HG03103 (cell line): ENCODE data around the gene POFUT2.

Experiments used
- ATAC-seq: cut with Tn5 transposase; IDR thresholded peaks from one replicate; pipeline ENCODE4 v1.9.1; 2021; ENCODE audit warnings: low read depth; ENCODE audit not compliant: unreplicated experiment

Gene POFUT2, protein sequence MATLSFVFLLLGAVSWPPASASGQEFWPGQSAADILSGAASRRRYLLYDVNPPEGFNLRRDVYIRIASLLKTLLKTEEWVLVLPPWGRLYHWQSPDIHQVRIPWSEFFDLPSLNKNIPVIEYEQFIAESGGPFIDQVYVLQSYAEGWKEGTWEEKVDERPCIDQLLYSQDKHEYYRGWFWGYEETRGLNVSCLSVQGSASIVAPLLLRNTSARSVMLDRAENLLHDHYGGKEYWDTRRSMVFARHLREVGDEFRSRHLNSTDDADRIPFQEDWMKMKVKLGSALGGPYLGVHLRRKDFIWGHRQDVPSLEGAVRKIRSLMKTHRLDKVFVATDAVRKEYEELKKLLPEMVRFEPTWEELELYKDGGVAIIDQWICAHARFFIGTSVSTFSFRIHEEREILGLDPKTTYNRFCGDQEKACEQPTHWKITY

DNA sequence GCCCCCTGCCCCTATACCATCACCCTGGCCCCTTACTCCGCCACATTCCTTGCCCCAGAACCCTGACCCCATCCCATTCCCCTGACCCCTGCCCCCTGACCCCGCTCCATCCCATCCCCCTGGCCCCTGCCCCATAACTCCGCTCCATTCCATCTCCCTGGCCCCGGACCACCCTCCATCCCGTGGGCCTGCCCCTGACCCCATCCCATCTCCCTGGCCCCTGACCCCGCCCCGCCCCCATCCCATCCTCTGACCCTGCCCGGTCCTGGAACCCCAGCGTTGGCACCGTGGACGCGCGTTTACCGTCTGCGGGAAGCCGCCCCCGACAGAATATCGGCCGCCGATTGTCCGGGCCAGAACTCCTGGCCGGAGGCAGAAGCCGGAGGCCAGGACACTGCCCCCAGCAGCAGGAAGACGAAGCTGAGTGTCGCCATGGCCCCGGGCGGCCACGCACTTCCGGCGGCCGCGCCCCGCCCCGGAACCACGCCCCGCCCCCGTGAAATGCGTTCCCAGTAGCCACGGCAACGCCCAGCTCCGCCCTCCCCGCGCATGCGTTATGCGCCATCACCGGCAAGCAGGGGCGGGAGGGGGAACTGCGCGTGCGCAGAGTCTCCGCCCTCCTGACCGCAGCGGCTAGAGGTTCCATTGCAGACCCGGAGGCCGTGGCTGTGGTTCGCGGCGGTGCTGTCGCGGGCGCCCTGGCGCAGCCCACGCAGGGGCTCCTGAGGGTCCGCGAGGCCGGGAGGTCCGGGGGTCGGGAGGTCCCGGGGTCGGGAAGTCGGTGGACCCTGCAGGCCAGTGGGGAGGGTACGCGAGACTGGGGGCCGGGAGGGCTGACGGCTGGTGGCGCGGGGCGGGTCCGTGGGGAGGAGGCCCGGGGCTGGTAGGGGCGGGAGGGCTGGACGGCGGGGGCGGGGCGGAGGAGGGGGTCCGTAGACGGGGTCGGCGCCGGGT lies at the start of gene POFUT2:
TSS of gene POFUT2 (minus strand) at position 458 of the 954 bp plus-strand sequence. CDS start at position 434, 24 bp downstream.
- ATAC-seq, result peak; percentile 80

DNA sequence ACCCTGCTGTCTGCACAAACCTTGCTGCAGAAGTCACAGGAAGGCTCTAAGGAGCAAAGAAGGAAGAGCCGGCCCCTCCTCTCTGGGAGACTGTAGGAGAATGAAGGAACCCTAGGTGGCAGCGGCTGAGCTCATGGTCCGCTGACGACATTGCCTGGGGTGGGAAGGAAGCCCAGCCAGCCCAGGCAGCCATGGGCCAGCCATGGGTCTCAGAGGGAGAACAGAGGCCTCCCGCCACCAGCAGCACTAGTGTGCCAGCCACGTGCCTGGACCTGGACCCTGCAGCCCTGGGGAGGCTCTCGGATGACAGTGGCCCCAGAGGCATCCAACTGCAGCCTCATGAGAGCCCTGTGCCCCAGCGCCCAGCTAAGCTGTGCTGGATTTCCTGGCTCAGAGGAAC lies 49.2 kb upstream of the POFUT2 start:
- ATAC-seq, result no peak

DNA sequence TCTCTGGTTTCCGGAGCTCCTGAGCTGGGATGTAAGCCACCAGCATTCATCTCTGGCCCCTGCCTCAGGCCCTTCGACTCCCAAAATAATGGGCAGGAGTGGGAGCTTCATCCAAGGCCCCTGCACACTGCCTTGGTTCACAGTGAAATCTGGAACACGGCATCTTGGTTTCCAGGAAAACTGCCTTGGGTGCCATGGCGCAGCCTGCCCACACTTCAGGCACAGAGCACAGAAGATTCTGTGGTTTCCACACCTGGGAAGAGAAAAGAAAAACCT lies 48.8 kb upstream of the POFUT2 start:
- no peak for ATAC-seq

DNA sequence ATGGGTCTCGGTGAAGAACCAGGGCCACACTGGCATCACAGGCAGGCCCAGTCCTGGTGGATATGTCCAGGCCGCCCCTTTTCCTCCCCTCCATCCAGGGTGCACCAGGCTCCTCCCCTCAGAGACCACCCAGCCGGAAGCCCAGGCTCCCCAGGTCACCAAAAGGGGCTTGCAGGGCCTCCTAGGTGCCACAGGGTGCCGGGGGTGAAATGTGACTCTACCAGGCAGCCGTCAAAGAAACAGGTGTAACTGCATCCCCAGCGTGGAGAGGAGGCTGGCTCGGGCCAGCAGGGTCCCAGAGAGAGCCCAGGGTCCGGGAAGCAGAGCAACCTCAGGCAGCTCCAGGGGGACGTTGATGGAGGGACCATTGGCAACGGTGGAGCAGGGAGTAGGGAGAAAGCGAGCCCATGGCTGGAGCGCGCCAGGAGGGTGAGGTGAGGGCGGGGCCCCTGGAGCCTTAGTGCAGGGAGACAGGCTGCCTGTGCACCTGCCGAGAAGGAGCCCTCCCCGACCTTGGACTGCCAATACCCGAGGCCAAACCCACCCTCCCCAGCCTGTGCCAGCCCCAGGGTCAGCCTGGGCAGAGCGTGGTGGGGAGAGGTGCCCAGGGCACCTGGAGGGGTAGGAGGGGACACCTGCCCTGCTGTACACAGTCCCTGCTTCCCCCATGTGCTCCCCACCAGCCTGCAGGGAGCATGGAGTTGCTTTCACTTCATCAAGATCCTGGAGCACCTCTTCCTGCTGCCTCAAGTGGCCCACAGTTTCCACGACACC lies 48.3 kb upstream of the POFUT2 start:
- no peak for ATAC-seq

DNA sequence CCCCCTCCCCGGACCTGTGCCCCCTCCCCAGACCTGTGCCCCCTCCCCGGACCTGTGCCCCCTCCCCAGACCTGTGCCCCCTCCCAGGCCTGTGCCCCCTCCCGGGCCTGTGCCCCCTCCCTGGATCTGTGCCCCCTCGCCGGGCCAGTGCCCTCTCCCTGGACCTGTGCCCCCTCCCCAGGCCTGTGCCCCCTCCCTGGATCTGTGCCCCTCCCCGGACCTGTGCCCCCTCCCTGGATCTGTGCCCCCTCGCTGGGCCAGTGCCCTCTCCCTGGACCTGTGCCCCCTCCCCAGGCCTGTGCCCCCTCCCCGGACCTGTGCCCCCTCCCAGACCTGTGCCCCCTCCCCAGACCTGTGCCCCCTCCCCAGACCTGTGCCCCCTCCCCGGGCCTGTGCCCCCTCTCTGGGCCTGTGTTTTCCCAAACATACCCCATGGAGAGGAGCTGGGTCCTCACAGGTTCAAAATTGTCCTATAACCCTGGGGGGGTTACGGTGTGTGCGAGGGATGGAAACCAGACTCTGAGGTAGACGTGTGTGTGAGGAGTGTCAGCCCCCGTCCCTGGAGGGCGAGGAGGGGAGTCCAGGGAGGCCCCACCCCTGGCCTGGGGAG lies 47.6 kb upstream of the POFUT2 start:
- ATAC-seq, result no peak

DNA sequence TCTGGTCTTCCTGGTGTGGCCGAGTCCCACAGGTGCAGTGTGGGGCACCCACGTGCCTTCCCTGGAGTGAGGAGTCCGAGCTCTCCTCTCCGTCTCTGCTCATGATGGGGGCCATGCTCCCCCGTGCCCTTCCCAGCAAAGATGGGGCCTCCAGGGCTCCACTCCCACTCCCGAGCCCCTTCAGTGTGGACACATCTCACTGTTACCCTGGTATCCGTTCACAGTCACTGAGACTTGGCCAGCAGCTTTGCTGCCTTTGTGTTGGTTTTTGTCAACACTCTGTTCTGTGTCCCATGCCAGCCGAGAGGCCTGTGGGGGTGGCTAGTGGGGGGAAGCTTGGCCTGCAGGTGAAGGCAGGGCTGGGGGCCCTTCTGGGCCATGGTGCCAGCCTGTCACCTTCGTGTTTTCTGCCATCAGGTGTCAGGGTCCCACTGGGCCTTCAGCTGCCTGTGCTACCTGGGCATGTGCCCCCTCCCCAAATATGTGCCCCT lies 46.9 kb upstream of the POFUT2 start:
- no peak for ATAC-seq

DNA sequence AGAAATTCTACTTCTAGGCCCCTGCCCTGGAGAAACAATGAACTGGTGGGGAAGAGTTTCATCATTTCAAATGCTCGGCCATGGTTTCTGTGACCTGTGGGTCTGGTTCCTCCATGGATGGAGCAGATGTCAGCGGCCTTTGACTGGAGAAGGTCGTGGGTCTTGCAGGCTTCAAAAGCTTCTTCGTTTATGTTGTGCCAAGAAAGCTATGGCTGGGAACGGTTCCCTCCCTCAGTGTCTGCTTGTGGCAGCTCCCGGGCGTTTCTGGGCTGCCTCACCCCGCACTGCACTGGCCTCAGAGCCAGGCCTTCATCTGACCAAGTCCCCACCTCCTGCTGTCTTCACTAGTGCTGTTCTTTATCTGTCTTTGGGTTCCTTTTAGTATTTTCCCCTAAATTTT lies 46.4 kb upstream of the POFUT2 start:
- ATAC-seq, result no peak

DNA sequence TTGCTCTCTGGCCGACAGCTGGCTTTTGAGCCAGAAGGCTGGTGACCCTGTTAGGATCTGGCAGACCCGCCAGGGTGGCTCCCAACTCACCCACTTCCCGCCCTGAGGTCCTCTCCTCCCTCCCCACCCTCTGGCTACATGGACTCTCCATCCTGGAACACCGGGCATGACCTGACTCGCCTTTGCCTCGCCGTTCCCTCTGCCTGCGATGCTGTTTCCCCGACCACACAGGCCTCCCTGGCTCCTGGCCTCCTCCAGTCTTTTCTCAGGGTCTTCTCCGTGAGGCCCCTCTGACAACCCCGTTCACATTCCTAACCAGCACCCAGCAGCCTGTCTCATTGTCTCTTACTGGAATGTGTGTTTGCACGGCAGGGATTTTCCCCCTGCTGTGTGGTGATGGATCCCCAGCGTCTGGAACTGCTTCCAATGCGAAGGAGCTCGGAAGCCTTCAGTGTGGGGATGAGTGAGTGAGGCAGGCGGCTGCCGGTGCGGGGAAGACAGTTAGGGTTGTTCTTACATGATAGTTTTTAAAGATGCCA lies 46.0 kb upstream of the POFUT2 start:
- no peak for ATAC-seq

DNA sequence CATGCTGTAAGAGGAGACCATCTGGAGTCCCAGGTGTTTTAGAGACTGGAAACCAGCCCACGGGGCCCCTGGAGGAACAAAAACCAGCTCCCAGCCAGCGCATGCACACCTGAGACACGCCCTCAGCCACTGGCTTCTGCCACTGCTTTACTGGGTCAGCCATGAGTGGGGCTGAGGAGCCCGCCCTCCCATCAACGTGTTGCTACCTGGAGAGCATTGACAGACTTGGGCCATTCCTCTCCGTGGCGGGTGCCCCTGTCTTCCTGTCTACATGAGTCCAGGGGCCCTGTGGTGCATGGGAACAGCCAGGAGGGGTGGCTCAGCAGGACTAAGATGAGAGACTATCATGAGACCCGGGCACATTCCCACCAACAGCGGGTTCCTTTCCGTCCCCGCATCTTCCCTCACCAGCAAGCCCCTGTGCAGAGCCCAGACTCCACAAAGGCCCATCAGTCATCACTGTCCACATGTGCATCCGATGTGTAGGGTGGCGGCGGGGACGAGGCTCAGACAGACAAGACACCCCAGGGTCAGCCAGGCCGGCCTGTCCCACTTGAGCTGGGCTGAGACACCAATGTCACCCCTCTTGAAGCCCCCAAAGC lies 45.4 kb upstream of the POFUT2 start:
- ATAC-seq, result no peak

DNA sequence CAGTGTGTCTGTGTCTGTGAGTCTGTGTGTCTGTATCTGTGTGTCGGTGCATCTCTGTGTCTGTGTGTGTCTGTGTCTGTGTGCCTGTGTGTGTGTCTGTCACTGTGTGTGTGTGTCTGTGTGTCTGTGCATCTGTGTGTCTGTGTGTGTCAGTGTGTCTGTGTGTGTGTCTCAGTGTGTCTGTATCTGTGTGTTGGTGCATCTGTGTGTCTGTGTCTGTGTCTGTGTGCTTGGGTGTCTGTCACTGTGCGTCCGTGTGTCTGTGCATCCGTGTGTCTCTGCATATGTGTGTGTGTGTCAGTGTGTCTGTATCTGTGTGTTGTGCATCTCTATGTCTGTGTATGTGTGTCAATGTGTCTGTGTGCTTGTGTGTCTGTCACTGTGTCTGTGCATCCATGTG lies 44.7 kb upstream of the POFUT2 start:
- no peak for ATAC-seq

DNA sequence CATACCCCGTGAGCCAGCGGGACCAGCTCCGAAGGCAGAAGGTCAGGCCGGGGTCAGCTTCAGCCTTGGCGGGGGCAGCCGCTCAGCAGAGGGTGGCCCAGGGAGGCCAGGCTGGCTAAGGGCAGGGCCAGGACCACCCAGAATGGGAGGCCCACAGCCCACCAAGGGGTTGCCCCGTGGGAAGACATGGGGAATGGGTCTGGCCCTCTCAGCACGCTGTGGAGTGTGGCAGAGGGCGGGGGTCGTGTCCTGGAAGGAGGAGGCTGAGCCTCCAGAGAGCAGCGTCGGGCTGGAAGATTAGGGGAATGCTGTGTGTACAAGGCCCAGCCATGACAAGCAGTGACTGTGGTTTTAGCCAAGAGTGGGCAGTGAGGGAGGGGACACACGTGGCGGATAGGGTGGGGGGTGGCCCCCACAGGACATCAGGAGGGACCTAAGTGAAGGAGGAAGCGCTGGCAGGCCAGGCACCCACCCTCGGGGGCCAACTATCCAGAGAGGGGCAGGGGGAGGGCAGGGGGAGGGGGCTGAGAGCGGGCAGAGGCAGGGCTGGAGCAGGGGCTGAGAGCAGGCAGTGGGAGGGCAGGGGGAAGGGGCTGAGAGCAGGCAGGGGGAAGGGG lies 43.9 kb upstream of the POFUT2 start:
- ATAC-seq, result no peak

DNA sequence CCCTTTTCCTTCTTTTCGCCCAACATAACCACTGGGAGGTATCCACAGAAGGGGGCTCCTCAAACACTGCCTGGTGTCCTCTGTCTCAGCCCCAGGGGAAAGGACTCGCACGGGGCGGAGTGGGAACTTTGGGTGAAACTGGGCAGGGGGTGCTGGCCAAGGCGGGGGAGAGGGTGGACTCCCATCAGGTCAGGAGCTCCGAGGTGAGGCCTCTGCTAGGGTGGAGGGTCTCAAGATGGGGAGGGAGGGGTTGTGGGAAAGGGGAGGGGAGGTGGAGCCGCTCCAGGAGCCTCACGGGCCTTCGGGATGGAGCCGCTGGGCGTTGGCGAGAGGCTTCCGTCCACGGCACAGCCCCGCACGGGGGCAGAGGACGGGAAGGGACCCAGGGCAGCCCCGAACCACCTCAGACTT lies 43.2 kb upstream of the POFUT2 start:
- ATAC-seq, result no peak

DNA sequence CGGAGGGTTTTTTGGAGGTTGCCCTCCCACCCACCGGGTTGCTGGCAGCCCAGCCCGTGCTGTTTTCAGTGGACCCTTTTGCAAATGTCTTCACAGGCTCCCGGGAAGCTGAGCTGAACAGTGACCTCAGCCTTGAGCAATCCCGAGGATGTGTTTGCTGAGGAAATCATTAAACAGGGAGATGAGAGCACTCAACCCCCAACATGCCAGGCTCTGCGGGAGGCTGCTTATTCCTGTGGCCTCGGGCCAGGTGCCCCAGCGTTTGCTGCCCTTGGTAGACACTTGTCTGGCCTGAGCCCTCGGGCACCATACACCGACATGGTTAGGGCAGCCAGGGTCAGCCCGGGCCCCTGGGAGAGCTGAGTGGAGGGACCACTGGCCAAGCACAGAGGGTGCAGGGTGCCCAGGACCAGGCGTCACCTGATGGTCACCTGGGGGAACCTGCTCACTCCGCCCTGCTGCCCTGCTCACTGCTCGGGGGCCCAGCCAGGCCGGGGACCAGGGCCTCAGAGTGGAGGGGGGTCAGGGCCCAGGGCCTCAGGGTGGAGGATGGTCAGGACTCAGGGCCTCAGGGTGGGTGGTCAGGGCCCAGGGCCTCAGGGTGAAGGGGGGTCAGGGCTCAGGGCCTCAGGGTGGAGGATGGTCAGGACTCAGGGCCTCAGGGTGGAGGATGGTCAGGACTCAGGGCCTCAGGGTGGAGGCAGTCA lies 42.5 kb upstream of the POFUT2 start:
- no peak for ATAC-seq

DNA sequence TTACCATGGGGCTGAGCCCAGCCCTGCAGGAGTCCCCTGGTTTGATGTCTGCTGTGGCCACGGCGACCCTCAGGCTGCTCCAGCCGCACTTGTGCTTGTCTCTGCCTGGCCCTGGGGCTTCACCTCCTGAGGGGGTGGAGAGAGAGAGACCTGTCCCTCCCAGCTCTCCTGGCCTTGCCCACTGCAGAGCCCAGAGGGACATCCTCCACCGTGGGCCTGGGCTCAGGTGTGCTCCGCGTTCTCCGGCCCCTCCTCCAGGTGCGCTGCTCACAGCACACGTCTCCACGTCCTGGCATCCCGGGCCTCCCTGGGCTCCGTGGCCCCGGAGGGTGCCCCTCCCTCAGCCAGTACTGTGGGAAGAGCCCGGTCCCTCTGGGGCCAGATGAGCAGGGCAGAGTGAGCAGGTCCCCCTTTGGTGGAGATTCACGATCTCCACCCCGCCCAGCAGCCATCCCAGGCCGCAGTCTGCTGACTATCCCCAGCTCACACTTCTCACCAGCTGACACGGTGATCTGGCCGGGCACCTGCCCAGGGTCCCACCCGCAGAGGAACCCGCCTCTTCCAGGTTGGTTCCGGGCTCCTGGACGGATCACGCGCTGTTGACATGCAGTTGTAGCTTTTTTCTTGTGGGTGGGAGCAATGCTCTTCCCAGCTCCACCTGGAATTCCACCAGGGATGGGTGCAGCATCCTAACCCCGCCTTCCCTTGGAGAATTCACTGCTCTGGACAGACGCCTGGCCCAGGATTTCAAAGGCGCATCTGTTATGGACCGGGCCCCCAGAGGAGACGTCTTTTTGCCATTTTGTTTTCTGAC lies 41.8 kb upstream of the POFUT2 start:
- ATAC-seq, result no peak

DNA sequence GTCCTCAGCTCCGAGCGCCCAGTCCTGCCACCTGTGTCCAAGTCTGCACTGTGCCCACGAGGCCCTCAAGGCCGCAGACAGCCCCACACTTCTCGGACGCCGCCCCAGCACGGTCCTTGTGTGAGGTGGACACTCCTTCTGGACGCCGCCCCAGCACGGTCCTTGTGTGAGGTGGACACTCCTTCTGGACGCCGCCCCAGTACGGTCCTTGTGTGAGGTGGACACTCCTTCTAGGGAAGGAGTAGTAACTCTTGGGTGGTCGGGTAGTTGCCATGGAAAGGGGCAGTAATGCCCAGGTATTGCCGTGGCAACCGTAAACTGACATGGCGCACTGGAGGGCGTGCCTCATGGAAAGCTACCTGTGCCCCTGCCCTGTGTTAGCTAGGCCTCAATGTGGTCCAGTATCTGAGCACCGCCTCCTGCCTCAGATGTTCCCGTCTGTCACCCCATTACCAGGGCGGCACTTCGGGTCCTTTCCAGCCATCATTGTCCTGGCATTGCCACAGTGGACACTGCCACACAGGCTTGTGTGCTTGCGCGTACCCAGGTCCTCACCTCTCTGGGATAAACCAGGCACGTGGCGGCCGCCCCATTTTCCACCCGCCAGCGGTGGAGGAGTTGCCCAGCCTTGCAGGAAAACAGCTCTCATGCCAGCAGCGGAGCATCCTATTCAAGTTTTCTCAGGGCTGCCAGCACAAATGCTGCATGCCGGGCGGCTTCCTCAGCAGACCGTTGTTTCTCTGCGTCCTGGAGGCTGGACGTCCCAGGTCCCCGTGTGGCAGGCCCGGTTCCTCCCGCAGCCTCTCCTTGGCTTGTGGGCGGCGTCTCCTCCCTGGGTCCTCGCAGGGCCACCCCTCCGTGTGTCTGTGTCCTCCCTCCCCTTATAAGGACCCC lies 40.8 kb upstream of the POFUT2 start:
- no peak for ATAC-seq

DNA sequence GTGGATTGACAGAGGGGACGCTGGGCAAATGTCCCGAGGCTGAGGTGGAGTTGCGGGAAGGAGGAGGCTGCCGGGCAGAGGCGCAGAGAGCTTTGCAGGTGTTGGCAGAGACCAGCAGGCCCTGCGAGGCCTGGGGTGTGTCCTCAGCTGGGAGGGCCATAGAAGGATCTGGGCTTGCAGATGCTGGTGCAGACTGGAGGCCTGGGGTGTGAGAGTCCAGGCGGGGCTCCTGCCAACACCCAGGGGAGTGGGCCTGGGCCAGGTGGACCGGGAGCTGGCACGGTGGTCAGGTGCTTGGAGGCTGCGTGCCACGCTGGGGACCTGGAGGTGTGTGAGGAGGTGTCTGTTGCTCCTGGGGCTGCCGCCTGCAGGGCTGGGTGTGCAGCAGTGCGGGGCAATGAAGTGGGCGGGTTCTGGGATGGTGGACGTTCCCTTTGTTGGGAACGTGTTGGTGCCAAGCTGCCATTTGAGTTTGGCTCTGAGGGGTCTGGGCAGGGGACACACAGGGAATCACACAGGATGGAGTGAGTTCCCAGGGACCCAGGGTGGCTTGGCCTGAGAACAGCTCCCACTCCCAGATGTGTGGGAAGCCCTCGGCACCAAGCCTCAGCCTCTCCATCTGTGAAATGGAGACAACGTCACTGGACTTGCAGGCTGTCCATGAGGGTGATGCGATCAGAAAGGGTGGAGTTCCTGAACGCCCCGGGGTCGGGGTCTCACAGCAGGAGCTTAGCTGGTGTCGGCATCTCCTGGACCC lies 39.9 kb upstream of the POFUT2 start:
- no peak for ATAC-seq
